Fibroblast of mammary gland (primary cell): ENCODE measurements around the gene CCNH.

Experiments
- DNase-seq: peaks from one replicate; pipeline ENCODE4 v3.0.0-alpha.2; 2010; ENCODE audit warnings: low read depth
- H3K4me3 ChIP-seq: 2 replicates; pipeline ENCODE4 v1.5.1; 2011; ENCODE audit warnings: low read depth, mild to moderate bottlenecking, low read length, moderate library complexity; ENCODE audit not compliant: control insufficient read depth
- TF ChIP-seq, protein P1 (sequence below): conservative IDR thresholded peaks from 2 replicates; pipeline ENCODE4 v1.5.1; 2011; ENCODE audit warnings: low read depth, low read length, inconsistent platforms; ENCODE audit not compliant: control insufficient read depth, insufficient read depth

CCNH gene

DNA sequence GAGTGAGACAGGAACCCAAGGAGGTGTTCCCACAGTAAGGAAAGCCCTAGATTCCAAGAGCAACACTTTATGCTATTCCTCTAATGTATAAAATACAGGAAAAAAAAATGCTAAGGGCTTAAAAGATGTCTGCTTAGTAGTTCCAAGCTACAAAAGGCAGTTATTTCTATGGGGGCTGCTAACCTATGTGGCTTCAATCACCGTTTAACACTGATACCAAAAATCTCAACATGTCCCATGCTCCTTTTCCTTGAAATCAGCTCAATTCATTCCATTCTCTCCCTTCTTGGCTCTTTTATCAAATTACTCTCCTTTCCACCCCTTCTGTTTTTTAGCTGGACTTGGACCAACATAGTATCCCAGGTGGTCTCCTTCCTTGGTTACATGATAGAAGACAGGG lies 20.6 kb downstream of the CCNH start:
- no peak for DNase-seq
- TF ChIP-seq, protein P1, sequence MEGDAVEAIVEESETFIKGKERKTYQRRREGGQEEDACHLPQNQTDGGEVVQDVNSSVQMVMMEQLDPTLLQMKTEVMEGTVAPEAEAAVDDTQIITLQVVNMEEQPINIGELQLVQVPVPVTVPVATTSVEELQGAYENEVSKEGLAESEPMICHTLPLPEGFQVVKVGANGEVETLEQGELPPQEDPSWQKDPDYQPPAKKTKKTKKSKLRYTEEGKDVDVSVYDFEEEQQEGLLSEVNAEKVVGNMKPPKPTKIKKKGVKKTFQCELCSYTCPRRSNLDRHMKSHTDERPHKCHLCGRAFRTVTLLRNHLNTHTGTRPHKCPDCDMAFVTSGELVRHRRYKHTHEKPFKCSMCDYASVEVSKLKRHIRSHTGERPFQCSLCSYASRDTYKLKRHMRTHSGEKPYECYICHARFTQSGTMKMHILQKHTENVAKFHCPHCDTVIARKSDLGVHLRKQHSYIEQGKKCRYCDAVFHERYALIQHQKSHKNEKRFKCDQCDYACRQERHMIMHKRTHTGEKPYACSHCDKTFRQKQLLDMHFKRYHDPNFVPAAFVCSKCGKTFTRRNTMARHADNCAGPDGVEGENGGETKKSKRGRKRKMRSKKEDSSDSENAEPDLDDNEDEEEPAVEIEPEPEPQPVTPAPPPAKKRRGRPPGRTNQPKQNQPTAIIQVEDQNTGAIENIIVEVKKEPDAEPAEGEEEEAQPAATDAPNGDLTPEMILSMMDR = no peak

DNA sequence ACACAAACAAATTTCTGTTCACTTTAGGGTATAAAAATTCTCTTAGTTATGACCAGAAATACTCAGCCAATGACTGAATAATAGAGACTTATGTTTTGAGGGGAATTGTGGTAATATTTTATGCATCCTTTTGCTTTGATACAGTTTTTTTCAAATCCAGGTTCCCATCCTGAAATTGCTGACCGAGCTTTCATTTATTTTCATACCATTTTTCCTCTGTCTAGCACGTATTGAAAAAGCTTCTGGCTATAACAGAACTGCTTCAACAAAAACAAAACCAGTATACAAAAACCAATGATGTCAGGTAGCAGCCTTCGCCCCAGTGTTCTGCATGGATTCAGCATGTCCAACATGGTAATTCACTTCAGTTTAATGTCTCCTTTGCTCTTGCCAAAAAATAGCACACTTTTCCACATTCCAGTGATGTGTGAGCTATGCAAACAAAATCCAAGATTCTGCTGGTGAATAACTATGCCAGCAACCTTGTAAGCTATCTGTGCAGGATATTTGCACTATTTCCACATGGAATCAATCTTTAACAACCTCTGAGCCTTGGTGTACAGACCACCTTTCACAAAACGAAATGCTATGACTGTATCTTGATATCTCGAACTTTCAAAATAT lies 22.0 kb downstream of the CCNH start:
- no peak for DNase-seq
- TF ChIP-seq, protein P1 = no peak

More for the DNA sequence above, 20.6 kb downstream of the CCNH start:
- no peak overlapping the region for H3K4me3 ChIP-seq

DNA sequence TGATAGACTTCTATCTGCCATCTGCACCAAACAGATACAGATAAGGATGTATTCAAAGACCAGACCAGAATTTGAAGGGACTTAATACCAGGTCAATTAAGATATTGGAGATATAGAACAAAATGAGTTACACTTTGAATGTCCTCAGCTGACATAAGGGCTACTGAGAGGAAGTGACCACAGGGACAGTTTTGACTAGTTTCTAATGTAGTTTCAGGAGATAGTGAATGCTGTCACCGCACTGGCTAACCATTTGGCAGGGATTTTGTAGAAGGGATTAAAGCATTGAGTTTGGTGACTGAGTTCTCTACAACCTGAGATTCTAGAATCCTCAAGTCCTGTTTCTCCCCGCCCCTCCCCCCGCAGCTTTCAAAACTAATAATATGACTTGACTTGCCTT lies 22.7 kb downstream of the CCNH start:
- DNase-seq = no peak
- TF ChIP-seq, protein P1 = no peak
- H3K4me3 ChIP-seq = no peak overlapping the region

More for the DNA sequence above, 22.0 kb downstream of the CCNH start:
- no peak overlapping the region for H3K4me3 ChIP-seq

DNA sequence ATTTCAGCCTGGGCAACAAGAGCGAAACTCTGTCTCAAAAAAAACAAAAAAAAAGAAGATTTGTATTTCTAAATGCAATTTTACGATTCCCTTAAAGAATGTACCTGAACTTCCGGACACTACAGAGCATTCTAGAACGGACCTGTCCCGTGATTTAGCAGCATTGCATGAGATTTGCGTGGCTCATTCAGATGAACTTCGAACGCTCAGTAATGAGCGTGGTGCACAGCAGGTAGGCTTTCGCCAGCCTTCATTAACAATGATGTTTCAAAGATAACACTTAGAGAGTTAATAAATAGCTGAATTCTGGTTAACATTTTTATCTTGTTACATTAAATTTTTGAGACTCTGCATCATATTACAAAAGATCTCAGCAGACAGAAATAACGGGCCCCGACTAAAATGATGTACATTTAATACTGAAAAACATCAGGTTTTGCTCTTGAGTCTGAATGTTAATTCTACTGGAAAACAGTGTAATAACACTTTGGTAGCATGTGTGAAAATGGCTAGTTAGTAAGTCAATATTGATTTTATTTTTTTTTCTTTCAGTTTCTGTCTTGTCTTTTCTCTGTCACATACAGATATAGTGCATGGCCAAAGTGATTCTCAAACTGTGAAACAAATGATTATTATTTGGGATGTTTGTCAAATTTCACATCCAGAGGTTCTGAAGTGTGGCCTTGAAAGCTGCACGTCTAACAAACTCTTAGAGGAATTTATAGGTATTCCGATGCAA lies 23.3 kb downstream of the CCNH start:
- H3K4me3 ChIP-seq = no peak overlapping the region
- TF ChIP-seq, protein P1 = no peak
- DNase-seq = no peak

DNA sequence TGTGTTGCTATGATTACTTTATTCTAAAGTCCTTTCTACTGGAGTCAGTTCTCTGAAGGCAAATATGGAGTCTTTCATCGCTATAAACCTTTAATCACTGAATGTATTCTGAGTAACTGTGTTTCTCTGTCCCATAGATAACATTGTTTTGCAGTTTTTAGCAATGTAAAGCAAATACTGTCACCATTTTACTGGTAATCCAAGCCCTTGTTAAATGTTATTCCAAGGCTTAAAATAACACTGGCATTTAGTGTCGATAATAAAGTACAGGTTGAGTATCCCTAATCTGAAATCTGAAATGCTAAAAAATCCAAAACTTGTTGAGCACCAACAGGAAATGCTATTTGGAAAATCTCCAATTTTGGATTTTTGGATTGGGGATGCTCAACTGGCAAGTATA lies 24.6 kb downstream of the CCNH start:
- no peak overlapping the region for H3K4me3 ChIP-seq

DNA sequence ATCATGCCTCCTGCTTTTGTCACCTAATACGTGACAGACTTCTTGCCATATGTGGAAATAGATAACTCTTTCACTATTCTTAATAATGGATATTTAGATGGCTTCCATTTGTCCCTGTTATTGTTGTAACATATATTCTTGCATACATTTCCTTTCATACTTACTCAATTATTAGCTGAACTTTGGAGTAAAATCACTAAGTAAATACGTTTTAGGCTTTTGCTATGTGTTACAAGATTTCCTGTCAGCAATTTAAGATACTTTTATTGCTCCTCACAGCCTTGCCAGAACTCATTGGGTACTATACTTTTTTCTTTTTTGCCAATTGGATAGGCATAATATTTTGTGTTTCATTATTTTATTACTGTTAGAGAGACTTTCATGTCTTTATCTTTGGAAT lies 26.9 kb downstream of the CCNH start:
- TF ChIP-seq, protein P1 = no peak
- no peak for DNase-seq
- H3K4me3 ChIP-seq = no peak overlapping the region

More for the DNA sequence above, 24.6 kb downstream of the CCNH start:
- TF ChIP-seq, protein P1 = no peak
- no peak for DNase-seq
